KOPT-K1 (cell line): ENCODE data around the gene TBC1D5.
"Not testable (repeated sequence)": the region's sequence is repeated elsewhere in the genome, so short reads cannot be mapped to it uniquely, and the experiment has no call there.

Experiments used
- H3K27ac ChIP-seq: fragments of 200-600 bp; sonication (generic); 2 replicates; pipeline ENCODE4 v1.5.1; 2016; ENCODE audit warnings: antibody characterized with exemption, mild to moderate bottlenecking, low read depth, low read length; ENCODE audit not compliant: poor library complexity, severe bottlenecking
- H3K36me3 ChIP-seq: fragments of 200-600 bp; sonication (generic); 2 replicates; pipeline ENCODE4 v1.5.1; 2017; ENCODE audit warnings: antibody characterized with exemption, mild to moderate bottlenecking, low read length, moderate library complexity; ENCODE audit not compliant: insufficient read depth
- H3K9me3 ChIP-seq: fragments of 200-600 bp; sonication (generic); 2 replicates; pipeline ENCODE4 v1.5.1; 2017; ENCODE audit warnings: antibody characterized with exemption, low read length, mild to moderate bottlenecking; ENCODE audit not compliant: insufficient read depth, poor library complexity, severe bottlenecking

Gene TBC1D5

DNA sequence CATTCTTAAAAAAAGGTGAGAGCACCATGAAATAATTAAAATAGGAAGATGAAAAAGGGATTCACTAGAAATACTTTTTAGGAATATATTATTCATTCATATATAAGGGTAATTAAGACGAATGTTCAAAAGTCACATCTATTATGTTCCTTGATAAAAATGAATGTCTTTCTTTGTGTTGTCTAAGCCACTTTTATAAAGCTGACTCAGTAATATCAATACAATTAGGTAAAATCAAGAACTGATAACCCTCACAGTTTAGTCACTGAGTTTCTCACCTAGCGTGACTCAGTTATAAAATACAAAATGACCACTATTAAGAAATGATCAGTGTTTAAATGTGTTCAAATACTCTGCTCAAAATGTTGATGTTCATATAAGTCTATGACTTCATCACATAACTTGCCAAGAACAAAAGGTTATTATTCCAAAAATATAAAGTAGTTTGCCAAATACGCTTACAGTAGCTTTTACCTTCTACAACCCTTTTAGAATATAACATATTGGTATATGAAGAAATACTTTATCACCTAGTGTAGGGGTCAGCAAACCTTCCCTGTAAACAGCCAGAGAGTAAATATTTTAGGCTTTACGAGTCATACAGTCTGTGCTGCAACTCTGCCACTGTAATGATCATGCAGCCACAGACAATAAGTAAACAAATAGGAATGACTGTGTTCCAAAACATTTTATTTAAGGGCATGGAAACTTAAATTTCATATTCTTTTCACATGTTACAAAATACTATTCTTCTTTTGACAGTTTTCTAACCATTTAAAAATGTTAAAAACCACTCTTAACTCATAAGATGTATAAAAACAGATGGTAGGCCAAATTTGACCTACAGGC is 369.8 kb downstream of the TBC1D5 start:
- Histone ChIP-seq H3K36me3 (peaks cover 27% of the 10 kb centered on the region), H3K9me3 (no peaks in the 10 kb centered on the region), H3K27ac (no peak overlapping the region)

DNA sequence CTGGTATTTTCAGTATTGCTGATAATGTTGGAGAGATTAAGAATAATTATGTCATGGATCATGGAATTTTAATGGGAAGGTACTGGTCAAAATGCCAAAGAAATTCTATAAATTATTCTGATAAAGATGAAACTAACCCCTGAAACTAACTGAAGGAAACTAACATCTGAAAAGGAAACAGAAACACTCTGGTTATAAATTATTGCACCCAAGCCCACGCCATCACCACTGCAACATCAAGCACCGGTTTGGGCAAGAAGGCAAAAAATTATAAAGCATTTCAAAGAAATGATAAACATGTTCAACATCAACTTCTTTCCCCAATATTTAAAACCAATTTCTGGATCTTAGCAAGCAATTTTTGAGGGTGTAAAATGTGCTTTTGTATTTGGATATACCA is 372.5 kb downstream of the TBC1D5 start:
- Histone ChIP-seq H3K27ac (no peak overlapping the region), H3K9me3 (no peaks in the 10 kb centered on the region), H3K36me3 (peaks cover 22% of the 10 kb centered on the region)

DNA sequence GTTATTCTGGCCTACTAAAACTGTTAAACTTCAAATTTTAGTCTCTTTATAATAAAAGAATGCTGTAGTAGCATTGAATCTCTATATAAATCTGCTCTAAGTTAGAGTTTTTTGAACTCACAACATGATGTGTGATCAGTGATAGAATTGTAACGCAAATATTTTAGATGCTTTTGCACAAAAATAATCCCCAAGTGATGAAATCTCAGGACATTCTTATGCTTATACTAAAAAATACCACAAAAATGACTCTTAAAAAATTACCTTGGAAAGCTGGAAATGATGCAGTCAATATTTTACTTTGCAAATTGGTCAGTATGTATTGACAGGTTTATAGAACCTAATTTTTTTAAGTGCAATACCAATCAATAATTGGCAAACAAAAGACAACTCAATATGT is 375.3 kb downstream of the TBC1D5 start:
- Histone ChIP-seq H3K36me3 (peaks cover 21% of the 10 kb centered on the region), H3K9me3 (no peaks in the 10 kb centered on the region), H3K27ac (no peak overlapping the region)

DNA sequence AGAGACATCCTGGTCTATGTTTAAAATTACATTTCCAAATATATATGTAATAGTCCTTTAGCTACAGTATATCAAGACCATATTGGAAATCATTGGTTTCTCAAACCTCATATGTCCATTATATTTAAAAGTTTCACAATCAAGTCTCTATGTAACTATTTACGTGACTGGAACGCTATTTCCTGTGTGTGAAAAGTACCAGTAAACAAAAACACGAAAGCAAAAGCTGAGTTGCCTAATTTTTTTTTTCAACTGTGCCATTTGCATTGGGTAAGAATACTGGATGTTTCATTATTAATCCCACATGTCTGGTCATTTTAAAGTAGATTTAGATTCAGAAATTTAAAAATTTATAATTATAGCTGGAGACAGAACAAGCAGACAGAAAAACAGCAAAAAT is 381.4 kb downstream of the TBC1D5 start:
- H3K9me3 ChIP-seq: no peaks in the 10 kb centered on the region
- 0 out of 2 replicates have a peak, but pooled peaks cover 4% of the 10 kb centered on the region for H3K36me3 ChIP-seq
- no peak overlapping the region for H3K27ac ChIP-seq

DNA sequence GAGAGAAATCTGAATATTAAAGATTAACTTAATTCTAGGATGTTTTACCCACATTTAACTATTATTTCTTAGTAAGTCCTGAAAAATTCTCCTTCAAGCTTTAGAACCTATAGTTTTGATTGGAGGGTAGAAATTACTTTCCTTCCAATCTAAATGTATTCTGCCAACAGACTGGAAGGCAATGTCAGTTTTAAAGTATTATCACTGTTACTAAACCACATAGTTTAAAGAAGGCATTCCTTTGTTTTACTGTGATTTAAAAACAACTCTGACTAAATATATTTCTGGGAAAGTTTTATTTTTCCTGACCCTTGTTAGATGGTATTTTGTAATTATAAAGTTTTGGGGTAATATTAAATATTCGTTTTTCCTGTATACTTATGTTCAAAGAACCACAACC is 382.5 kb downstream of the TBC1D5 start:
- Histone ChIP-seq H3K27ac (no peak overlapping the region), H3K36me3 (no peaks in the 10 kb centered on the region), H3K9me3 (no peaks in the 10 kb centered on the region)

DNA sequence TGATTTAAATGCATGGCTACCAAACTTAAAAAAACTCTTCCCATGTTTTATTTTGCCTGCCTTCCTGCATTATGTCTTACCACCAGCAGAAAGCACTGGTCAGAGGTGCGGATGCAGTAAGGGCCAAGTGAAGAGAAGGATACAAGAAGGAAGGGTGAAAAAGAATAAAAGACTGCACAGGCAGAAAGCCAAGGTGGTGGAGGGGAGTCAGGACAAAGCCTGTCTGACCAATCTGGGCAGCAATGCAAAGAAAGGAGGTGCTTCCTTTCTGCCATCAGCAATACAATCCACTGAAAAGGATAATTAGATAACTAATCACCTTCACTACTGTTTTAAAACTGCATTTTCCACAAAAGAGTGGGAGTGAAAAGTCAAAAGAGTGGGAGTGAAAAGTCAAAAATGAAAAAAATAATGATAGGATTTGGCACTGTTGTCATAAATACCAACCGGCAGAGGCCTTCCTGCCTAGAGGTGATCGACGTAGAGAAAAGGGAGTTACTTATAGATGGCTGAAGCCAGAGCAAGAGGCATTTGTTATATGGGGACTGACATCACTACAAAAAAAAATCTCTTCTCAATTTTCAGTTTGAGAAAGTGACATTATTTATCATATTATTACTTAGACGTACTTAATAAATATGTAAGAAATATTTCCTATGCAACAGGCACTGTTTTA is 385.3 kb downstream of the TBC1D5 start:
- Histone ChIP-seq H3K36me3 (no peaks in the 10 kb centered on the region), H3K27ac (no peak overlapping the region), H3K9me3 (no peaks in the 10 kb centered on the region)

DNA sequence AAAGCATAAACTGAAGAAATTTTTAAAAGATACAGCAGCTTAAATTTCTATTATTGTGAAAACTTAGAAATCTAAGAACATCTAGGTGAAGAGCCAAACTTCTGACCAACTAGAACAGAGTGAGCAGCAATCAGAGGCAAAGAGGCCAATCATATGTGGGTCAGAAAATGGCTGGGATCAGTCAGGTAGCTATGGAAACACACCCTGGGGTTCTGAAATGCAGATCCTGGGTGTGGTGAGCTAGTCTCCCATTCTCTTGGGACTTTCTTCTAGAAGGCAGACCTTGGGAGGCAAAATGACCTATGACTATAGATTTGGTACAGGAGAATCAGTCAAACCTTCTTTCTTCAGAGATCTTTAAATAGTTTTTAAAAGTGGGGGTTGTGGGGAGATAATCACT is 385.8 kb downstream of the TBC1D5 start:
- Histone ChIP-seq H3K9me3 (no peaks in the 10 kb centered on the region), H3K36me3 (no peaks in the 10 kb centered on the region), H3K27ac (no peak overlapping the region)

DNA sequence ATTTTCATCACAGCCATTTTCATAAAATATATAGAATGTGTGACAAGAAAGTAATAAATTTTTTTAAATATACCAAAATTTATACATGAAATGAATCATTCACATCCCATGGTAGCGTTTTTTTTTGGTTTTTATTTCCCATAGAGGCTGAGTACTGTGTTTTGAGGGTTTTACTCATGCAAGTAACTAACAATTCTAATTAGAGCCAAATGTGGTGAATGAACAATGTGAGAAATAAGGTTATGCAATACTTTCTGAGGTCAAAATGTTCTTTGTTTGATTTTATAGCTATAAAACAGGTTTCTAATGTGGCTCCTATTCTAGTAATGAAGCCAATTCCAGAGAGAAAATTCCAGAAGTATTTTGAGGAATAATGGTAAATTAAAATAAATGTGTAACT is 386.8 kb downstream of the TBC1D5 start:
- Histone ChIP-seq H3K9me3 (no peaks in the 10 kb centered on the region), H3K27ac (no peak overlapping the region), H3K36me3 (no peaks in the 10 kb centered on the region)

DNA sequence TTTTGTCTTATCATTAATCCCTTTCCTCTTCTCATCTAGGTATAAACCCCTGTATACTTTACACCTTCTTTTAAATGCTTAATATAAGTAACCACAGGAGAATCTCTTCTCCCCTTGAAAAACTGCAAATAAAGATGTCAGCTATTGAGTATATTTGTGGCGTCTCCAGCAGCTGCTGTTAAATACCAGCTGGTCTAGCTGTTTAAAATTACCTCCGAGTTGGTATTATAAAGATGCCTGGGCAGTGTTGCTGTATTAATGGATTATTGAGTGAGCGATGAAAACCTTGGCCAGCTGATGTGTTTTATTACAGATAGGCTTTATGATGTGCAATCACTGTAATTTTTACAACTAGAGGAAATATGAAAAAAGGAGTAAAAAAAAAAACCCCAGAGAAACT is 388.1 kb downstream of the TBC1D5 start:
- Histone ChIP-seq H3K9me3 (no peaks in the 10 kb centered on the region), H3K36me3 (no peaks in the 10 kb centered on the region), H3K27ac (peak overlapping the region; percentile 67)

DNA sequence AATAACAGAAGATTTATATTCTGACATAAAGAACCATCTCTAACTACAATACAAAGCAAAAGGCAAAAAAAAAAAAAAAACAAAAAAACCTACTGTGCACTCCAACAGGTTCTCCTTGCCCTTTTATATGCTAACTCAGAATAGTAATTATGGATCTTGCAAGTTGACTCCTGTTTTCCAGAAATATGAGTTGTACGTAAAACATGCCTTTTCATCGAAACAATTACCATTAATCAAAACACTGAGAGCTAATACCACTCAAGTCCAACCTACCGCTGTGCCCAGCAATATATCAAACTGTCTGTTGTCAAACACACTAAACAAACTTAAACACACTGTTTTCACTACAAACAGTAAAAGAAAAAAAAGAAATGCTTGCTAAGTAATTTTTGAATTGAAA is 389.8 kb downstream of the TBC1D5 start:
- no peaks in the 10 kb centered on the region for H3K36me3 ChIP-seq
- H3K27ac ChIP-seq: peak overlapping the region; percentile 67

DNA sequence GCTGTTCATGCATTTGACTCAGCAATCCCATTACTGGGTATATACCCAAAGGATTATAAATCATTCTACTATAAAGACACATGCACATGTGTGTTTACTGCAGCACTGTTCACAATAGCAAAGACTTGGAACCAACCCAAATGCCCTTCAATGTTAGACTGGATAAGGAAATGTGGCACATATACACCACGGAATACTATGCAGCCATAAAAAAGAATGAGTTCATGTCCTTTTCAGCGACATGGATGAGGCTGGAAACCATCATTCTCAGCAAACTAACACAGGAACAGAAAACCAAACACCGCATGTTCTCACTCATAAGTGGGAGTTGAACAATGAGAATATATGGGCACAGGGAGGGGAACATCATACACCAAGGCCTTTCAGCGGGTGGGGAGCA is 391.2 kb downstream of the TBC1D5 start:
- H3K27ac ChIP-seq: peak overlapping the region; percentile 67
- not testable (repeated sequence) for H3K9me3 ChIP-seq, H3K36me3 ChIP-seq

More for the DNA sequence above, 389.8 kb downstream of the TBC1D5 start:
- no peaks in the 10 kb centered on the region for H3K9me3 ChIP-seq

DNA sequence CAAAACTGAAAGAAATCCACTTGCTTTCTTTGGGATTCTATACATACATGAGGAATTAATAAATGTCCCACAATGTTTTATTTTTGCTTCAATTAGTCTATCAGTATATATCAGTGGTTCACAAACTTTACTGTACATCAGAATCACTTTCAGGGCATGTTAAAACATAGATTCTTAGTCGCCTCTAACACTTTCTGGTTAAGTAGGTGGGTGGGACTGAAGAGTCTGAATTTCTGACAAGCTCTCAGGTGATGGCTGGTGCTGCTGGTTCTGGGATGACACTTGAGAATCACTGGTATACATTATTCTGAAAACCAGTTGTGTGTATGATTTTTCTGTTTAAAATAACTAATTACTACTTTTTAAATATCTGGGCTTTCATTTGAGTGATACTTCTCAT is 393.3 kb downstream of the TBC1D5 start:
- Histone ChIP-seq H3K36me3 (no peaks in the 10 kb centered on the region), H3K27ac (peak overlapping the region; percentile 67), H3K9me3 (no peaks in the 10 kb centered on the region)

DNA sequence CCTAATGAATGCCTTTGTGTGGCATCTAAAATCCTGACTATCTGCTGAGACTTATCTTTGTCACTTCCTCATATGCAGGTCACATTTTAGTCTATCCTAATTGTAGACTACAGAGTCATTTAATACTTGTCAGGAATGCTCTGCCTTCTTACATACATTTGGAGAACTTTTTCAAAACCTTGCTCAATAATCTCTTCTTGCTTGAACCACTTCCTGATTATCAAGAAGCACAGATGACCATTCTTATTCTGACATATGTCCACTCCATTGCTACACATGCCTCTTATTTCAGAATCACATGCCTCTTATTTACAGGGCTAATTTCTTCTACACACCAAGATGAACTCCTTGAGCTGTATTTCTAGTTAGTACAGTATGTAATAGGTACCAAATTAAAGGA is 400.3 kb downstream of the TBC1D5 start:
- Histone ChIP-seq H3K36me3 (no peaks in the 10 kb centered on the region), H3K9me3 (no peaks in the 10 kb centered on the region), H3K27ac (no peak overlapping the region)

DNA sequence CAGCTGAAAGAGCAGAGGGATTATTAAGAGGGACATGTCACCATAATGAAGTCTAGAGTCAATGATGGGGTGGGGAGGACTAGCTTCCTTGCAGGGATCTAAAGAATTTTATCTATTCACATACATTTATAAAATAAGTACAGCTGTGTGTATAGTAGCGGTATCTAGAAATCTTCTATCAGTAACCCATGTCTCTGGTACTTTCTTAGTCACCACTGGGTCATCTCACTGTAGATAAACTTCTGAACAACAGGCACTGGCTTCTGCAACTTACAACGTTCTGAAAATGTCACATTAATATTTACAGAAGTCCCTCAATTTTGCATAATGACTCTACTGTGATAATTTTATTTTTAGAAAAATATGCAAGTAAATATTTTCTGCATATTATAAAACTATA is 401.7 kb downstream of the TBC1D5 start:
- no peaks in the 10 kb centered on the region for H3K9me3 ChIP-seq
- H3K27ac ChIP-seq: no peak overlapping the region
- H3K36me3 ChIP-seq: no peaks in the 10 kb centered on the region

DNA sequence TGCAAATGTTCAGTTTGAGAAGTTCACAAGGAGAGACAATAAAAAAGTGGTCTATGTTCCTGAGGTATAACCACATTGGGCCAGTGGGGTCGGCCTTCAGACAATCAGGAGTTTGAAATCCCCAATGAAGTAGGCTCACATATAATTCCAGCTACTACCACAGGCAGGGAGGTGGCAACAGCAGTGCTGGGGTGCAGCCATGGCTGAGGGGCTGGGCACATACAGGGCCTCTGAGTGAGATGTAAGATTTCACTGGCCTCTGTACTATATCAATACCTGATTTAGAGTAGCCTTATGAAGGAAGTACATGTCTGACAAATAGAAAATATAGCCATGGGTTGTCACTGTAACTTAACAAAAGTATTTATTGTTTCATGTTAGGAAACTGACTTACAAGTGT is 402.2 kb downstream of the TBC1D5 start:
- H3K36me3 ChIP-seq: no peaks in the 10 kb centered on the region
- H3K9me3 ChIP-seq: no peaks in the 10 kb centered on the region
- no peak overlapping the region for H3K27ac ChIP-seq

DNA sequence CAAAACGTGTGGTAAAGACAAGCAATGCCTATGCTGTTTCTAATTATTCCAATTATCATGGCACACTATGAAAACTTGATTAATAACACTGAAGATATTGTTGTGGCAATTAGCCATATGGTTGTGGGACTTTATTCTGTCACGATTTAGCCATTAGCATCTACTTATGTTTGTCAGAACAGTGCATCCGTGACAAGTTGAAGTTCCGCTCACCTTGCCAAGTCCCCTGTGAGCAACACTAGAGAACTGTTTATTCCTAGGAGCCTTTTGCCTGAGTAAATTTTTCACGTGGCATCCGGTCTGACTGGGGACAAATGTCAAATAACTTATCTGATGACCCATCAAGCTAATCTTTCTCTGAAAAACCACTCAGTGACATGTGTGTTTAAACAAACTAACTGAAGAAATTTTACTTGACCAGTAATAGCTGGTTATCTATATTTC is 403.3 kb downstream of the TBC1D5 start:
- Histone ChIP-seq H3K27ac (no peak overlapping the region), H3K9me3 (no peaks in the 10 kb centered on the region), H3K36me3 (no peaks in the 10 kb centered on the region)
